Measurements from ENCODE around the gene DYRK1B. TPM values are rescaled to one million over a fixed set of nuclear protein-coding genes. Genes with fewer than 3 reads are reported as not detected.

Gene DYRK1B
- polyA plus RNA-seq, 1 donor from 2014 or later = 11.3 TPM

DNA sequence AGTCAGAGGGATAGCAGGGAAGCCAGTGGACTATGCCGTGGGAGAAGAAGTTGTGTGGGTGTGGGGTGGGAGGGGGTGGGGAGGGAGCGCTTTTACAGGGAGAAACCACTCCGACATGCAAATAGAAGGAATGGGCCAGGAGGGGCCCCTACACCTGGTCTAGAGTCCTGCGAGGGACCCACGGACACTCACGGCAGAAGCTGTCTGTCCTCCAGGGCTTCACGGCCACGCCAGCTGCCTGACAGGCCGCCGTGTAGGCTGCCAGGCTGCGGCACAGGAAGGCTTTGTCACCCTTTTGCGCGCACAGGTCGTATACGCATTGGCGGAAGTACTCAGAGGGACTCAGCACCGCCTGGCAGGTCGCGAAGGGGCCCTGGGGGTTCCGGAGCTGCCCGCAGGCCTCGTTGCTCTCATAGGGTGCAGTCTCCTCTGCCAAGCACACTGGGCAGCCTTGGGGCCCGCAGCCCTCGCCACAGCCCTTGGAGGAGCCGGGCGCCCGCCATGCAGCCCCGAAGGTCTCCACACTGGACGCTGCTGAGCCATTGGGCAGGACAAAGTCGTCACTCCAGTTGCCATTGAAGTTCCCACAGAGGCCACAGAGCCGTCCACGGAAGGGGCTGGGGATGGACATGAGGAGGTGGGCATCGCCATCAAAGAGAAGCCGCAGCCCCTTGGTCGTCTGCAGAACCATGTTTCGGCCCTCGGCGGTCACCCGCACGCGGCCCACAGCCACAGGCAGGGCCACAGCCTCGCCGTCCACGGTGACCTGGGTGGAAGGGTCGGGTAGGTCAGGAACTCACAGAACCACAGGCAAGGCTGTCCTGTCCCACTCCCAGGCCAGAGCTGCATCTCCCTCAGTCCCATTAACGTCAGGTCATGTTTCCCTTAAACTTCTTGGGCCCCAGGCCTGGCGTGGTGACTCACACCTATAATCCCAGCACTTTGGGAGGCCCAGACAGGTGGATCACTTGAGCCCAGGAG is 38.2 kb upstream of the DYRK1B start:
- H3K9me3 ChIP-seq (ENCODE audit: low read length) = no peaks in the 10 kb centered on the region
- no peak overlapping the region for H3K27ac ChIP-seq (ENCODE audit: low read length)
- H3K4me3 ChIP-seq (ENCODE audit: low read length) = no peak overlapping the region
- H3K9me2 ChIP-seq (ENCODE audit: insufficient read depth, low read length) = no peaks in the 10 kb centered on the region
- no peaks in the 10 kb centered on the region for H3K27me3 ChIP-seq (ENCODE audit: insufficient read depth, low read depth, low read length)
- no peak overlapping the region for H3K9ac ChIP-seq (ENCODE audit: low read length)
- H3K36me3 ChIP-seq (ENCODE audit: insufficient read depth, low read length) = no peaks in the 10 kb centered on the region
- H3K4me2 ChIP-seq (ENCODE audit: low read length) = no peak overlapping the region
- no peak for TF ChIP-seq MXI1 (conservative IDR thresholded peaks at IDR 0.05; ENCODE audit: poor library complexity, severe bottlenecking)
- TF ChIP-seq, protein P1, sequence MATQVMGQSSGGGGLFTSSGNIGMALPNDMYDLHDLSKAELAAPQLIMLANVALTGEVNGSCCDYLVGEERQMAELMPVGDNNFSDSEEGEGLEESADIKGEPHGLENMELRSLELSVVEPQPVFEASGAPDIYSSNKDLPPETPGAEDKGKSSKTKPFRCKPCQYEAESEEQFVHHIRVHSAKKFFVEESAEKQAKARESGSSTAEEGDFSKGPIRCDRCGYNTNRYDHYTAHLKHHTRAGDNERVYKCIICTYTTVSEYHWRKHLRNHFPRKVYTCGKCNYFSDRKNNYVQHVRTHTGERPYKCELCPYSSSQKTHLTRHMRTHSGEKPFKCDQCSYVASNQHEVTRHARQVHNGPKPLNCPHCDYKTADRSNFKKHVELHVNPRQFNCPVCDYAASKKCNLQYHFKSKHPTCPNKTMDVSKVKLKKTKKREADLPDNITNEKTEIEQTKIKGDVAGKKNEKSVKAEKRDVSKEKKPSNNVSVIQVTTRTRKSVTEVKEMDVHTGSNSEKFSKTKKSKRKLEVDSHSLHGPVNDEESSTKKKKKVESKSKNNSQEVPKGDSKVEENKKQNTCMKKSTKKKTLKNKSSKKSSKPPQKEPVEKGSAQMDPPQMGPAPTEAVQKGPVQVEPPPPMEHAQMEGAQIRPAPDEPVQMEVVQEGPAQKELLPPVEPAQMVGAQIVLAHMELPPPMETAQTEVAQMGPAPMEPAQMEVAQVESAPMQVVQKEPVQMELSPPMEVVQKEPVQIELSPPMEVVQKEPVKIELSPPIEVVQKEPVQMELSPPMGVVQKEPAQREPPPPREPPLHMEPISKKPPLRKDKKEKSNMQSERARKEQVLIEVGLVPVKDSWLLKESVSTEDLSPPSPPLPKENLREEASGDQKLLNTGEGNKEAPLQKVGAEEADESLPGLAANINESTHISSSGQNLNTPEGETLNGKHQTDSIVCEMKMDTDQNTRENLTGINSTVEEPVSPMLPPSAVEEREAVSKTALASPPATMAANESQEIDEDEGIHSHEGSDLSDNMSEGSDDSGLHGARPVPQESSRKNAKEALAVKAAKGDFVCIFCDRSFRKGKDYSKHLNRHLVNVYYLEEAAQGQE (IDR thresholded peaks at IDR 0.05; ENCODE audit: borderline replicate concordance) = no peak
- TF ChIP-seq, protein P2, sequence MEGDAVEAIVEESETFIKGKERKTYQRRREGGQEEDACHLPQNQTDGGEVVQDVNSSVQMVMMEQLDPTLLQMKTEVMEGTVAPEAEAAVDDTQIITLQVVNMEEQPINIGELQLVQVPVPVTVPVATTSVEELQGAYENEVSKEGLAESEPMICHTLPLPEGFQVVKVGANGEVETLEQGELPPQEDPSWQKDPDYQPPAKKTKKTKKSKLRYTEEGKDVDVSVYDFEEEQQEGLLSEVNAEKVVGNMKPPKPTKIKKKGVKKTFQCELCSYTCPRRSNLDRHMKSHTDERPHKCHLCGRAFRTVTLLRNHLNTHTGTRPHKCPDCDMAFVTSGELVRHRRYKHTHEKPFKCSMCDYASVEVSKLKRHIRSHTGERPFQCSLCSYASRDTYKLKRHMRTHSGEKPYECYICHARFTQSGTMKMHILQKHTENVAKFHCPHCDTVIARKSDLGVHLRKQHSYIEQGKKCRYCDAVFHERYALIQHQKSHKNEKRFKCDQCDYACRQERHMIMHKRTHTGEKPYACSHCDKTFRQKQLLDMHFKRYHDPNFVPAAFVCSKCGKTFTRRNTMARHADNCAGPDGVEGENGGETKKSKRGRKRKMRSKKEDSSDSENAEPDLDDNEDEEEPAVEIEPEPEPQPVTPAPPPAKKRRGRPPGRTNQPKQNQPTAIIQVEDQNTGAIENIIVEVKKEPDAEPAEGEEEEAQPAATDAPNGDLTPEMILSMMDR (IDR thresholded peaks at IDR 0.05; ENCODE audit: poor library complexity, severe bottlenecking) = no peak
- TF ChIP-seq EZH2 (IDR thresholded peaks at IDR 0.05; ENCODE audit: borderline replicate concordance, insufficient read depth, low read length, poor library complexity, severe bottlenecking) = no peak
- no peak for TF ChIP-seq RAD21 (conservative IDR thresholded peaks at IDR 0.05)
- TF ChIP-seq TAF1 (IDR thresholded peaks at IDR 0.05; ENCODE audit: low read depth) = no peak
- TF ChIP-seq EP300 (conservative IDR thresholded peaks at IDR 0.05; ENCODE audit: poor library complexity, severe bottlenecking) = no peak
- H4K20me1 ChIP-seq (ENCODE audit: insufficient read depth) = no peaks in the 10 kb centered on the region
- H3F3A ChIP-seq (ENCODE audit: insufficient read depth, low read length, poor library complexity, severe bottlenecking) = no peaks in the 10 kb centered on the region
- H3K79me2 ChIP-seq (replicated peaks; ENCODE audit: insufficient read depth, low read length) = no peaks in the 10 kb centered on the region
- no peak overlapping the region for H2AFZ ChIP-seq (ENCODE audit: low read depth, low read length)

GRCh38 chr19:39871362-39871761 is 37.4 kb upstream of the DYRK1B start:
- TF ChIP-seq EP300 (conservative IDR thresholded peaks at IDR 0.05; ENCODE audit: poor library complexity, severe bottlenecking) (no peak), EZH2 (IDR thresholded peaks at IDR 0.05; ENCODE audit: borderline replicate concordance, insufficient read depth, low read length, poor library complexity, severe bottlenecking) (no peak), MXI1 (conservative IDR thresholded peaks at IDR 0.05; ENCODE audit: poor library complexity, severe bottlenecking) (no peak), TAF1 (IDR thresholded peaks at IDR 0.05; ENCODE audit: low read depth) (no peak), RAD21 (conservative IDR thresholded peaks at IDR 0.05) (no peak)
- TF ChIP-seq, protein P1 (IDR thresholded peaks at IDR 0.05; ENCODE audit: borderline replicate concordance) = no peak
- H3K36me3 ChIP-seq (ENCODE audit: insufficient read depth, low read length) = no peaks in the 10 kb centered on the region
- no peaks in the 10 kb centered on the region for H3K9me2 ChIP-seq (ENCODE audit: insufficient read depth, low read length)
- H2AFZ ChIP-seq (ENCODE audit: low read depth, low read length) = no peak overlapping the region
- no peak overlapping the region for H3K27ac ChIP-seq (ENCODE audit: low read length)
- H3K4me2 ChIP-seq (ENCODE audit: low read length) = no peak overlapping the region
- no peaks in the 10 kb centered on the region for H3F3A ChIP-seq (ENCODE audit: insufficient read depth, low read length, poor library complexity, severe bottlenecking)
- H3K9me3 ChIP-seq (ENCODE audit: low read length) = no peaks in the 10 kb centered on the region
- no peaks in the 10 kb centered on the region for H3K79me2 ChIP-seq (replicated peaks; ENCODE audit: insufficient read depth, low read length)
- H3K27me3 ChIP-seq (ENCODE audit: insufficient read depth, low read depth, low read length) = no peaks in the 10 kb centered on the region
- no peak overlapping the region for H3K4me3 ChIP-seq (ENCODE audit: low read length)
- H4K20me1 ChIP-seq (ENCODE audit: insufficient read depth) = no peaks in the 10 kb centered on the region
- H3K9ac ChIP-seq (ENCODE audit: low read length) = no peak overlapping the region
